NCI-H187 treated with DMSO at 0.1 percent for 48 hours (cell line): ENCODE results near the gene MARVELD1.

Experiments
- DNase-seq: peaks from one replicate; lab custom pipeline; 2025; lab: John Stamatoyannopoulos, UW

The MARVELD1 gene

DNA sequence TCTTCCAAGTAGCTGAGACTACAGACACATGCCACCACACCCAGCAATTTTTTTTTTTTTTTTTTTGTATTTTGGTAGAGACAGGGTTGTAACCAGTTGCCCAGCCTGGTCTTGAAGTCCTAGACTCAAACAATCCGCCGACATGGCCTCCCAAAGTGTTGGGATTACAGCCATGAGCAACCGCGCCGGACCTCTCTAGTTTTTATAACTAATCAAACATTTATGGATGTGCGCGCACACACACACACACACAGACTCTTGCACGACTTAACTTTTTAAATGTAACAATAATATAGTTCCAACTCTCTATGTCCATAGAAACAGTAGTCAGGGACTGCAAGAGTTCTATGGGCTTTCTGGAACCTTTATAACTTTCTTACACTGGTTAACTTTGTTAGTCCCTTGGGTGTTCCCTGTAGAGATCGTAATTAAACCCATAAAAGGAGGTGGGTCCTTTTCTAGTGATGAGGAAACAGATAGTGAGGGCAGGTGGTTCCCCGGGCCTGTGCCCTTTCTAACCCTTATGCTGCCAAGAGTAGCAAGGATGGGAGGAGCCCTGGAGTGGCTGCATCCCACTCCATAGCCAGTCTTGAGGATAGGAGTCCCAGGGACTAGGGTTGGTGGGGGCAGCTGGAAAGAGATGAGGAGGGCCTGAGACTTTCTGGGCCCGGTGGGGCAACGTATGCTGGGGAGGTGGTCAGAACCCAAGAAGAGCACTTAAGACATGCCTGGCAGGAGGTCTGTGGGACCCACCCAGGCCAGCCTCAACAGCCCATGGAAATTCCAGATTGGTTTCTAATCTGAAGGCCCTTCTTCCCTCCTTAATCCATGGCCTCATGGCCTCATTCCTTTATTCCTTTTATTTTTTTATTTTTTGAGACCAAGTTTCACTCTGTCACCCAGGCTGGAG lies 8.6 kb downstream of the MARVELD1 start:
- no peak for DNase-seq

DNA sequence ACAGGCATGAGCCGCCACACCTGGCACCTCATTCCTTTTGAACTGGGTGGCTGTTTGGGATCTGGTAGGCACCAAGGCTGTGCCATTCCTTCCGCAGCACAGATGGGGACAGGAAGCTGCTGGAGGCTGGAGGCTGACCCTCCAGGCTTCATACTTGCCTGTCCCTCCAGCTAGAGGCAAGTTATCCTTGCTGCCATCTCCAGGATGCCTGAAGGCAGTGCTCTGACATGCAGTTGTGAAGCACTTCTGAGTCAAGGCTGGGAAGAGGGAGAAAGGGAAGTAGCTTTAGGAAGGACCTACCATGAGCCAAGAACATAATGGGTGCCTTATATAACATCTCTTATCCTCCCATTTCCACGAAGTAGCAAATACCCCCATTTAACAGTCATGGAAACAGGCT lies 9.5 kb downstream of the MARVELD1 start:
- no peak for DNase-seq

DNA sequence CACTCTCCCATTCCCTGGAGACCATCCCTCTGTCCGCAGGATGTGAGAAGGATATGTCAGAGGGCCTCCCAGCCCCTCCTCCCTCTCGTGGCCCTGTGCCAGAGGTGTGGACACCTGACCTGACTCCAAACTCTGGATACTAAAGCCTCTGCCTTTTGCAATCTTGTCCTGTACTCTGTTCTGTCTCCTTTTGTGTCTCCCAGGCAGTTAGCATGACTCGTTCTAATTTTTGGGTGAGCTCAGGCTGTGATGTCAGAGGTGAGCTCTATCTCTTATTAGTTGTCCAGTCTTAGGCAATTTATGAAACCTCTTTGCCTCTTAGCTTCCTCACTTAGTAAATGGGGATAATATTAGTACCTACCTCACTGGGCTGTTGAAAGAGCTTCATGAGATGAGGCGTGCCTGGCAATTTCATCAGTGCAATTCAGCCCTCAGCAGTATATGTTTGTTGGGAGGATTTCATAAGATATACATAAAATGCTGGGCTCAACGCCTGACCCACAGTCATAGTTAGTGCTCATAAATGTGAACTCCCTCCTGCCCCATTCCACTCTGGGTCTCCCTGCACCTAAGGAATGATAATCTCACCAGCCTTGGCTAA lies 10.9 kb downstream of the MARVELD1 start:
- no peak for DNase-seq

DNA sequence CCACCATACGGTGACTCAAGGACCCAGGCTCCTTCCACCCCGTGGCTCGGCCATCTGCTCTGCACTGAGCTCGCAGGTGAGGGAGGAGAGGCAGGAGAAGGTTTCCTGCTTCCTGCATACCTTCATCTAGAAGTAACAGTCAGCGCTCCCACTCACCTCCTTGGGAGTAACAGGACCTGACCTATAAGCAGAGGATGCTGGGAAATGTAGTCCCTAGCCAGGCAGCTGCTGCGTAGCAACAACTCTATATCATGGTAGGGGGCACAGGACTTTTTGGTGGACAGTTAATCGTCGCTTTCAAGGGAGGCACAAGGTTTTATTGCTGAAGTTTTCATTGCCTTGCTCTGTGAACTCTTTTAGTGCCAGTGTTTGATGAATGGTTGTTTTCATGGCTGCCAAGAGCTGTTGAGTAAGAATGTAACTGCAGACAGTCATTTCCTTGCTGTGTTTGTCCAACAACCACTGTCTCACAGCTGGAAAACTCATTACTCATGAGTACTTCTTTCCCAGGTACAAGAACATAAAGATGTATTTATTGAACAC lies 13.2 kb downstream of the MARVELD1 start:
- no peak for DNase-seq

DNA sequence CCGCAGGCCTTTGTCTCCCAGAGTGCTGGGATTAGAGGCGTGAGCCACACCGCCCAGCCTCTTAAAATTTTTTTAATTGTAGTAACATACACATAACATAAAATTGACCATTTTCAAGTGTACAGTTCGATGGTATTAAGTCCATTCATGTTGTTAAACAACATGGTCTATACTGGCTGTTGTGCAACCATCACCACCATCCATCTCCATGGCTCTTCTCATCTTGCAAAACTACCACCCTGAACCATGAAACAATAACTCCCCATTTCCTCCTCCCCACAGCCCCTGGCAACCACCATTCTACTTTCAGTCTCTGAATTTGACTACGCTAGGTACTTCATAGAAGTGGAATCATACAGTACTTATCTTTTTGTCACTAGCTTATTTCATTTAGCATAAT lies 15.5 kb downstream of the MARVELD1 start:
- DNase-seq = no peak

DNA sequence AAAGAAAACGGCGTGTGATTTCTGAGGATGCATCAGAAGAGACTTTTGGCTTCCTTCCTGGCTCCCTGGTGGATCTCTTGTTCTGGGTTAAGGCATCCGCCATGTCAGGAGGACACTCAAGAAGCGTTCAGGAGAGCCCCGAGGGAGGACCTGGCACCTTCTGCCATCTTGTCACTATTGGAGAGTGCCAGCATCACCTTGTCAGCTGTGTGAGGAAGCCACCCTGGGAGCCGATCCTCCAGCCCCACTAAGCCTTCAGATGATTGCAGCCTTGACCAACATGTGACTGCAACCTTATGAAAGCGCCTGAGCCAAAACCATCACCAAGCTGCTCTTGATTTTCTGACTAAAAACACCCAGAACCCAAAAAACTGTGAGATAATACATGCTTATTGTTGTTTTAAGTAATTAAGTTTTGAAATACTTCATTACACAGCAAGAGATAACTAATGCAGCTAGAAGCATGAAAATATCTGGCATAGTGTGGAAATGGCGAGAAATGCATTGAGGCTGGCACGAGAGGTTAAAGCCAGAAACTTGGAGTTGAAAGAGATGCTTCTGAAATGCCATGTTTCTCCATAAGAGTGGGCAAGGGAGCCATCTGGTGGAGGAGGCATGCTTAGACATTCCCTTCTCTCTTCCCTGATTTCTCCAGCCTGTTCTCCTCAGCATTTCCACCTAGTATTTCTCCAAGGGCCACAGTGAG lies 18.0 kb downstream of the MARVELD1 start:
- DNase-seq = no peak

DNA sequence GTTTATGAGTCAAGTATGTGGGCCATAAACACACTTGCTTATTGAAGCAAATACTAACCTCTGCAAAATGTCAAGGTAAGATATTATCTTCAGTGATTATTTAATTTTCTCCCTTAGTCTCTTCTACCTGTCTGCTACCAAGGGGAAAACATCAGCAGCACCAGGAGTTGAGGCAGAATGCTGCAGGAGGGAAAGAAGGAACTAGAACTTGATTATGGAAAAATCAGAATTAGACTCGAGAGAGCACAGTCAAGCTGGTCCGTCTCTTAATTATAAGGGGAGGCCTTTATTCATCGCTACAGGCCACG lies 18.5 kb downstream of the MARVELD1 start:
- no peak for DNase-seq

DNA sequence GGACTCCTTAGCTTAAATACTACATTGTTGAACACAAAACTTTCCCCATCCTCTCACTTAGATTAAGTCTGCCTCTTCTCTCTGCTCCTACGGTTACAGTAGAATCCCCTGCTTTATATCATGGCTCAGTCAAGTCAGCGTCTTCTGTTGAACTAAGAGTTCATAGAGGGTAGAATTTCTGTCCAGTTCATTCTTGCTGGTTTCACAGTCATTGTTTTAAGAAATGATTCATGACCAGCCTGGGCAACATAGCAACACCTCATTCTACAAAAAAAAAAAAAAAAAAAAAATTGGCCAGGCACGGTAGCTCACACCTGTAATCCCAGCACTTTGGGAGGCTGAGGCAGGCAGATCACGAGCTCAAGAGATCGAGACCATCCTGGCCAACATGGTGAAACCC lies 19.7 kb downstream of the MARVELD1 start:
- no peak for DNase-seq

DNA sequence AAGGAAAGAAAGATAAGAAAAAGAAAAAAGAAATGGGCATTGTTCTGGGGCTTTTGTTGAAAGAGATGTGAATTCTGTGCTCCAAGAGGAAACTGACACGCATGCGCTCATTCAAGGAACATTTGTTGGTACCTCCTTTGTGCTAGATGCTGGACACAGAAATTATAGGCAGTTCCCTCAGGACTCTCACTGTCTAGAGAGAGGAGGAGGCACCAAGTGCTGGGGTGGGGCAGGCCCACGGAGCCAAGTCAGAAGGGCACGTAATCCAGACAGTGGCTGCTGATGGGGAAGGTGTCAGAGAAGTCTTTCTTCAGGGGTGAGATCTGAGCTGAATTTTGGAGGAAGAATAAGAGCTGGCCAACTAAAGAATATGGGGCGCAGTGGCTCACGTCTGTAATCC lies 20.5 kb downstream of the MARVELD1 start:
- no peak for DNase-seq

DNA sequence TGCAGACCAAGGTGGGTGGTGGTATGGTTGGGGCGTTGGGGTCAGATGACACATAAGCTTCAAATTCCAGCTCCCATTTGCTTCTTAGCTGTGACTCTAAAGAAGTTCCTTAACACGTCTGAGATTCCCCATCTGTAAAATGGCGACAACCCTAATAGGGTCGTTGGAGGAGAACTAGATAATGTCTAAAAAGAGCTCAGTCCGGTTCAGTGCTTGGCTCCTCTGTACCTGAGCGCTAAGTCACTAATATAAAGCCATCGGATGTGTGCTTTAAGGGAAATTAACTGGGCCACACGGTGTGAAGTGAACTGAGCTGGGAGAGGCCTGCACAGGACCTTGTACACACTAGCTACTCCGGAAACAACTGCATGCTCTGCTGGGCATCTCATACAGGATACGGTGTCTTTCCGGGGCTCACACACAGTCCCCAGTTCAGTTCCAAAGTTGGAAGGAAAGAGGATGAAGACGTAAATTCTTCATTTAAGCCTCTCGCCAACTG lies 22.9 kb downstream of the MARVELD1 start:
- DNase-seq = no peak

DNA sequence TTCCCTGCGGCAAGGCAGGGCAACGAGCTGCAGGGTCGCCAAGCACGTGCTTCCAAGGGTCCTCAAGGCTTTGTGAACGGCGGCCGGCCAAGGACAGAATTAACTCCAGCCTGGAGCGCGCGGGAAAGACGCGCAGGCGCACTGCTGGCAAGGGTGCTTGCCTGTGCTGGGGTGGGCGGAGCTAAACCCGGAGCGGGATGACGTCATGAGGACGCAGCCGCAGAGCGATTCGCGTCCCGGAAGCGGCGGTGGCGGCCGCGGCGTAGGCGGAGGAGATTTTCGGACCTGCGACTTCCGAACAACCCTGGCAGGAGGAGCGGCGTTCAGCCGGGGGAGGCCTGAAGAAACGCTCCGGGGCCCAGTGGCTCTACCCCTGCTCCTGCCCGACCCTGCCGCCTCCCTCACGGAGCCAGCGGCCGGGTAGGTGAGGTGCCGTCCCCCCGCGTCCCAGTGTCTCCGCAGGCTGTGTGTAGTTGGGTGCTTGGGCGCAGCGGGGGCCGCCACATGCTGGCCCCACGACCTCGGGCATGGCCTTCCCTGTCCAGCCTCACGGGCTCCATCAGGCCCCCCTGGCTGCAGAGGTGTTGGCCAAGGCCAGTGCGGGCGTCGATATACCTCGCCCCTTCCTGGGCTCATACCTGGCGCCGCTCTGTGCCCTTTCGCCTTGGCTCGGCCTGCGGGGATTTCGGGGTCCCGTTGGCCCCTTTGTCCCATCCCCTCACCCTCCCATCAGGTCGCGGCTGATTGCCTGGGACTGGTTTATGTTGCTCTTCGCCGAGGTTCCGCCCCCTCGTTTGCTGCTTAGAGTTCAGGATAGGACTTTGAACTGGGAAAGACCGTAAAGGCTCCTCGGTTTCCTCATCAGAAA lies 23.6 kb downstream of the MARVELD1 start, which contains the start of gene ZFYVE27:
ZFYVE27 (plus strand) TSS at position 227 of the 868 bp plus-strand sequence. CDS start 1,350 bp downstream, outside the sequence.
- no peak for DNase-seq

DNA sequence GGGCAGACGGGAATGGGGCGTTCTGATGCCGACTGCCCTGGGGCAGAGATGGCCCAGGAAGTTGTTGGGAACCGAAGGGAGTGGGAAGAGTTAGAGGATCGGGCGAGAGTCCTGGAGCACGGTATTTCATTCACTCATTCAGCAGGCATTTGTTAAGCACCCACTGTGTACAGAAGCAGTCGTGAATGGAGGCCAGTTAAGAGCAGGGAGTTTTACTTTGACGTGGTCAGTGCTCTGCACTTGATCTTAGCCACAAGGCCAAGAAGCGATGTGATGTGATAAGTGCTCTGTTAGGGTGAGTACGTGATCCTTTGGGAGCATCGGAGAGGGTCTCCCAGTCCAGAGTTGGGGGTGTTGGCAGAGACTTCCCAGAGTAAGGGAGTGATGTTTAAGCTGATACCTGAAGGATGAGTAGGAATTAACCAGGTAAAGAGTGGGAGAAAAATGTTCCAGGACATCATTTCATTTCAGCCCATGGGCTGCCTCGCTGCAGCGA lies 24.3 kb downstream of the MARVELD1 start:
- no peak for DNase-seq

DNA sequence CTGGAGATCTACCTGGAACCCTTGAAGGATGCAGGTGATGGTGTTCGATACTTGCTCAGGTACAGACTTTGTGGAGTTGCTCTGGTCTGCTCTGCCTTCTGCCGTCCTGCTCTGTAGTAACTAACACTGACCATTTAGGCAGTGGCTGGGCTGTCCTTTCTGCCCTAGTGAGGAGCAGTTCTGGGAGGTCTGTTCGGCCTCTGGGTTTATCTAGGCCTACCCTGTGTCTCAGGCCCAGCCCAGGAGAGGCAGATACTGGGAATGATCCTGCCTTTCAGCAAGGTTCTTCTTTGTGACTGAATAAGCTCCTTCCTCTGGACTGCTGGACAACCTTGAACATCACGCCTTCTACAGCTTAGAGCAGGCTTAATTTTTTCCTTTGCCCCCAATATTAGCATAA lies 25.1 kb downstream of the MARVELD1 start:
- DNase-seq = no peak

DNA sequence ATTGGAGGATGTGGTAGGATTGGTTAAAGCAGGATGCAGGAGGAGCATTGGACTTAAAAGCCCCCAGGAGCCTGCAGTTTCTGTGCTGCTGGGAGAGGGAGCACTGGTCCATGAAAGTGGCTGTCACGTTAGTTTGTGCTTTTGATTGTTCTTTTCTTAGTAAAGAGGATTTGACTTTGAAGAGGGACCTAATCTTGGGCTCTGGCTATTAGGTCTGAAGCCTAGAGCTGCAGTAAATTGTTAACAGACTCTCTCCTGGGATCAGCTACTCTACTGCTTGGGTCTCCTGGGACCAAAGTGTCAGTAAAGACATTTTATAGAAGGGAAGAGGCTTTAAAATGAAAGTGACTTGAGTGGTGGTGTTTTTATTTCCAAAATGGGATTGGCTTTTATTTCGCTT lies 27.1 kb downstream of the MARVELD1 start:
- DNase-seq = no peak

DNA sequence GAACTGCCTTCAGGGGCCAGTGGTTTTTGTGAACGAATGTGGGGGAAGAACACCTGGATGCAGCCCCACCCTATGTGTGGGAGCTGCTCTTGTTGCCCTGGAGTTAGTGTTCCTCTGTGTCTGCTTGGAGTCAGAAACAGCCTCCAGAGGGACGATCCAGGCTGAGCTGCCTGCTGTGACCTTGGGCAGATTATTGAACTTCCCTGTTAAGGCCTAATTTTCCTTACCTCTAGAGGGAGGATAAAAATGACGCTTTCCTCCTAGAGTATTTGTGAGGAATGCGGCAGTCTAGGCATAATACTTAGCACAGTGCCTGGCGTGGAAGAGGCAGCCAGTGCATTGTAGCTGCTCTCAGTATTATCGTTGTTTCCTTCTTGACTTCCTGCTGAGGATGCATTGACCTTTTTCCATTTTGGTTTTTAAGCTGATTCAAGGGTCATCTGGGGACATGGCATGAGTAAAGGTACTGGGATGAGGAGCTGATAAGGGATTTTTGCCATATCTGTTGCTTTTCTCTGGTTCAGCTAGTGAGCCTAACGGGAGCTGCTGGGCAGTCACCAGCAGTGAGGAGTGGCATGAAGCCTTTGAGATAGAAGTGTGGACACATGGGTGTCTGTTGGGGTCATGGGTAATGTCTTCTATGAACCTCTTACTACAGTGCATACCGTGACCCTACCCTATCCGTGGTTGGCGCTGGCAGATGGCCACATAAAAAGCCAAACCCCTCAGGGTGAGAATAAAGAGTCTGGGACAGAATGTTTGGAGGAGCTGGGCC lies 29.8 kb downstream of the MARVELD1 start:
- DNase-seq = no peak

DNA sequence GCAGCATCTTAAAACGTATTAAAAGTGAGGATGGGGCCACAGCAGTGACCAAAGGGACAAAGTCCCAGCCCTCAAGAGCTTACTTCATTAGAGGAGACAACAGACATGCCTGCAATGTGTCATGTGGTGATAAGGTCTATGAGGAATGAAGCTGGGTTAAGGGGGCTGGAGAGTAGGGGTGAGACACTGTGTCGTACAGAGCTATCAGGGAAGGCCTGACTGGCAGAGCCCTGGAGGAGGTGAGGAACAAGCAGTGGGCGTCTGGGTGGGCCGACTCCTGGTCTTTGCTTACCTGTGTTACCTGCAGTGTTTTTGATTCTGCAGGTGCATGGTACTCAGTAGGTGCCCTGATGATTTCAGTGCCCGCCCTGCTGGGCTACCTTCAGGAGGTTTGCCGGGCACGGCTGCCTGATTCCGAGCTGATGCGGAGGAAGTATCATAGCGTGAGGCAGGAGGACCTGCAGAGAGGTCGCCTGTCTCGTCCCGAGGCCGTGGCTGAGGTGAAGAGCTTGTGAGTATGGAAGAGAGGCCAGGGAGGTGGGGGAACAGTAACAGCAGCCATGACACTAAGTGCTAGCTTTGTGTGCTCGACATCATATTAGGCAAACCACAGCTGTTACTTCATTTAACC lies 31.0 kb downstream of the MARVELD1 start:
- no peak for DNase-seq

DNA sequence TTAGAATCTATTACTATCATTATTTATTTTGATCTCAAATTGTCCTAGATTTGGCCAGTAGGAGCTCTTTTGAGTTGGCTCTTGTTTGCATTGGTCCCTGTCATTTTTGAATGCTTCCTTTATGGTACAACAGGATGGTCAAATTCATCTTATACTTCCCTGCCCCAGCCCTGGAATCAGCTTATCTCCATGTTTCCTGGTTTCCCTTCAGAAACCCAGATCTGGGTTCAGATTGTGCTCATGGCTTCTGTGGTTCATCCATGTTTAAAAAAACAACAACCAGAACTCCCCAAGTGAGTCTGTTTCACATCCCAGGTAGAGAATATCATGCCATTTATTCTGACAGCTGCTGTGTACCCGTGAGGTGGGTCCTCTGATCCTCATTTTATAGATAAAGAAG lies 34.0 kb downstream of the MARVELD1 start:
- DNase-seq = no peak

DNA sequence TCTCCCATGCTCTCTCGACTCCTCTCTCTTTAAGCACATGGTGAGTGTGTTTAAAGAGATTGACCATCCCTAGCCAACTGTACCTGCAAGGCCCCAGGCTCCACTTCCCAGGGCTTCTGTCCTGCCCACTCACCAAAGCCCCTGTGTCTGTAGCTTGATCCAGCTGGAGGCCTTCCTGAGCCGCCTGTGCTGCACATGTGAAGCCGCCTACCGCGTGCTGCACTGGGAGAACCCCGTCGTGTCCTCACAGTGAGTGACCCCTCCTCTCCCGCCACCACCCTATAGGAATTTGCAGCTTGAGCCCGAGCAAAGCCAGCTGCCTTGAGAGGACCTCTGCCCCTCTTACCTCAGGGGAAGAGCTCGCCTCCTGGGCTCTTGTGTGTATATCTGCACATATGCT lies 34.6 kb downstream of the MARVELD1 start:
- DNase-seq = no peak

DNA sequence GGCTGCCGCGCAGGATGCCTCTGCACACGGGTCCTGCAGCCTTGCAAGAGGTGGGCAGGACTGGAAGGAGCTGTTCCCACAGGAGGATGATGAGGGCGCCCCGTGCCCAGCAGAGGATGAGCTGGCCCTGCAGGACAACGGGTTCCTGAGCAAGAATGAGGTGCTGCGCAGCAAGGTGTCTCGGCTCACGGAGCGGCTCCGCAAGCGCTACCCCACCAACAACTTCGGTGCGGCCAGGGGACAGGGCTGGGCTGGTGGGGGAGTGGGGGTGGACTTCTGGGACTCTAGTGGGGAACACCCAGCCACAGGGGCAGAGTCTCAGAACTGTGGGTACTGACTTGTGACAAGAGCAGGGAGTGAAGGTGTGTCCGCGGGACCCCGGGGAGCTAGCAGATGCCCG lies 39.4 kb downstream of the MARVELD1 start:
- DNase-seq = no peak

DNA sequence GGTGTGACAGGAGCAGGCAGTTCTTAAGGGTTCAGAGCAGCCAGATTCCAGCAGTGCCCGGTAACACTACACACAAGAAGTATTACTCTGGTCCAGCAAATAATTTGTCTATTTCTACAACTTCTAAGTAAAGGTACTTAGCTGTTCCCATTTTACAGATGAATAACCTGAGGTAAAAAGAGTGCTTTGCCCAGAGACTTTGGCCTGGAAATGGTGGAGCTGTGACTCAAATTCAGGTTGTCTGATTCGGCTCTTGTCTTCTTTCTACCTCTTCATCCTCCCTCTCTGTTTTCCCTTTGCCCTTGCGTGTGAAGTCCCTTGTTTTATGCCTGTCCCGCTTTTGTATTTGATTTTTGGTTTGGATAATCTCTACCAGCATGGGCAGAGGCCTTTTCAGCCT lies 41.2 kb downstream of the MARVELD1 start:
- DNase-seq = no peak
